NCI-H345 treated with DMSO at 0.1 percent for 48 hours (cell line): ENCODE measurements around the gene BRD3OS.

Experiments
- DNase-seq: peaks from one replicate; lab custom pipeline; 2025; ENCODE audit not compliant: unreplicated experiment; lab: John Stamatoyannopoulos, UW

BRD3OS gene

GRCh38 chr9:134004131-134004873 lies 21.0 kb upstream of the BRD3OS start:
- no peak for DNase-seq

DNA sequence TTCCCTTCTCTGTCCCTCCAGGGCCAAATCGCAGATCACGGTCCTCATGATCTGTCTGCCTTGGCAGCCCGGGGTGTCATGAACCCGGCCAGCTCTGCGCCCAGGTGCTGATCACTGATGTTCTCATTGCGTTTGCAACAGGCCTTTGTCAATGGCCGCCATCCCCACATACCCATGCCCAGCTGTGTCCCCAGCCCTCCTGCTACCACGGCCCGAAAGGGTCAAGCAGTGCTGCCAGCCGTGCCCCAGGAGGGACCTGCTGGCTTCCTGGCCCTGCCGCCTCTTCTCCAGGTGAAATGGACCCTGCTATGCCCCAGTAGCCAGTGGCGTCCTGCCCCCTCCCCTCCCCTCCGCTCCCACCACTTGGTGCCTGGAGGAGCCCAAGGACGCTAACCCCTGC lies 20.4 kb upstream of the BRD3OS start:
- DNase-seq, result no peak

- no peak for DNase-seq
Measured at GRCh38 chr9:134005381-134005780, 19.9 kb upstream of the BRD3OS start.

GRCh38 chr9:134007150-134007549 lies 18.1 kb upstream of the BRD3OS start:
- DNase-seq, result no peak

DNA sequence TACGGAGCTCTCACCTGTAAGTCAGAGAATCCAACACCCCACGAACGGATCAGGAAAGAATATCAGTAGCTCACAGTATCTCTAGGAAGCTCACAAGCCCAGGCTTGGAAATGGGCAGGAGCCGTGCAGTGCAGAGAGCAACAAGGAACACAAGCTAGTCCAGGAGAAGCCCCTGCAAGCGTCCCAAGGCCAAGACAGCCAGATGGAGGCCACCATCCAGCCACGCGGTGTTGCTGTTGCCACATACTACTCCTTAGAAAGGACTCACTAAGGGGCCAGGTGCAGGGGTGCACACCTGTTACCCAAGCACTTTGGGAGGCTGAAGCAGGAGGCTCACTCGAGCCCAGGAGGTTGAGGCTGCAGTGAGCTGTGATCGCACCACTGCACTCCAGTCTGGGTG lies 17.7 kb upstream of the BRD3OS start:
- DNase-seq, result no peak

GRCh38 chr9:134010310-134011173 lies 14.7 kb upstream of the BRD3OS start:
- DNase-seq, result no peak

DNA sequence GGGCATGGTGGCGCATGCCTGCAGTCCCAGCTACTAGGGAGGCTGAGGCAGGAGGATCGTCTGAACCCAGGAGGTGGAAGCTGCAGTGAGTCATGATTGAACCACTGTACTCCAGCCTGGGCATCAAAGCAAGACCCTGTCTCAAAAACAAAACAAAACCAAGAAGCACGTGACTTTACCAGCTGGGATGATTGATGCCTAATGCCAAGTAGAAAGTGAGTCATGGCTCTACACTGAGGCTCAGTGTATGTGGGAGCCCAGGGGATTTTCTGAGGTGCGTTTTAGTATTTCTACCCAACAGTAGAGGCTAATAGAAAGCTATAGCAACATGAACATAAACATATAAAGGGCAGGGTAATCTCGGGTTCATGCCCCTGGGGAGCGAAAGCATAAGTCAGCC lies 13.9 kb upstream of the BRD3OS start:
- DNase-seq, result no peak

DNA sequence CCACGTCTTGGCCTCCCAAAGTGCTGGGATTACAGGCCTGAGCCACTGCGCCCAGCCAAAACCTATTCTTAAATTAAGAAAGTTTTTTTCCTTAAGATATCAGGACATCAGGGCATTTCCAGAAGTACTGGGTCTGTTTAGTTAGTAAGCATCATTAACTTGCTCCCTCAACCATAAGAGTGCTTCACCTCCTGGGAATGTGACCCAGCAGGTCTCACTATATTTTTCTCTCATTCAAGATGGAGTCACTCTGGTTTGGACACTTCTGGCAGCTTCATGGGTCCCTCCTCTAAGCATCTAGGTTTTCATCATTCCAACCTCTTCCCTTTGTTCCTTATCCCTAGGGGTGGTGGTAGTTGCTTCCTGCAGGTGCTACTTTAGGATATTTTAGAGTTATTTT lies 10.3 kb upstream of the BRD3OS start:
- DNase-seq, result no peak

GRCh38 chr9:134024214-134024792 lies 978 bp upstream of the BRD3OS start:
- no peak for DNase-seq

DNA sequence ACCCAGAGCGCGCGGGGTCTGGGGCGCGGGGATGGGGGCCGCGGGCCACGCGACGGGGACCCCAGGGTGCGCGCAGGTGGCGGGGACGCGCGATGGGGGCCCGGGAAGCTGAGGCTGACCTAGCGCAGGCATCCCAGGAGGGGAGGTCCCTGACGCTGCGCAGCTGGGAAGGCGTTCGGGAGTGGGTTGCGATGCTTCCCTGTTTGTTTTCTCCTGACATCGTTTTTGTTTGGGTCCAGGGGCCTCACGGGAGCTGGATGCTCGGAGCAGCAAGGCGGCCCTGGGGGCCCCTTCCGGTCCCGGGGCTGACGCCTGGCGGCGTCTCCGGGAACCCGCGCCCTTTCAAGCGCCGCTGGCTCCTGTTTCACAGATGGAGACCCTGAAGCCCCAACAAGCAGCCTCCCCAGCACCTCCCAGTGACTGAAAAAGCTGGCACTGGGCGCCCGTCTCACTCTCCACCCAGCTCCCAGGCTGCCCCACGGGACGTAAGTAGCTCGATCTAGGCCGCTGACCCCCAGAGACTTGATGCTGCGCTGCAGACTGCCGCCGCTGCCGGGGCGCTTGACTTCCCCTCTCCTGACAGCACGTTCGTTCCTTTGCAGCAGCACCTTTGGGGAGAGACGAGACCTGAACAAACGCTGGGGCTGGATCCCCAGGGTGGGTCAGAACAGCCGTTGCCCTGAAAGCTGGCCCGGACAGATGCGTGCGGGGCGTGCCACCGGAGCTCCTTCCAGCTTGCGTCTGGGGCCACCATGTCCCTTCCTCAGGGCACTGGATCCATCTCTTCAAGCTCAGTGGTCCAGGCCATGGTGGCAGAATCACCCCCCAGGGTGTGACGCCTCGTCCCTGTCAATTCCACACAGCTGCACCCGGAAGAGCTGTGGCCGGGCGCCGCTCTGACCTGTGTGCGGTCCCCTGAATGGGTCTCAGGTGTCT lies 593 bp downstream of the BRD3OS start:
- peak; percentile 29 for DNase-seq

DNA sequence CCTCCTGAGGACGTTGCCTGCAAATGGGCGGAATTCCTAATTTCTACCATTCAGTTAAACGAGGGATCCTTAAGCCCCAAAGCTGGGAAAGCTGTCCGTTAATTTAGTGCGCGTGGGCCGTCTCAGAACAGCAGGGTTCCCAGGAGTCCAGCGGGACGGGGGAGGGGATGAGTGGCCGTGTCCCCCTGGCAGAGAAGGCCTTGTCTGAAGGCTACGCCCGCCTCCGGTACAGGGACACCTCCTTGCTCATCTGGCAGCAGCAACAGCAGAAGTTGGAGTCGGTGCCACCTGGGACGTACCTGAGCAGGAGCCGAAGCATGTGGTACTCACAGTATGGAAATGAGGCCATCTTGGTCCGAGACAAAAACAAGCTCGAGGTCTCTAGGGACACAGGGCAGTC lies 1.3 kb downstream of the BRD3OS start:
- DNase-seq, result no peak

- DNase-seq, result no peak
Measured at GRCh38 chr9:134026981-134027380, 1.7 kb downstream of the BRD3OS start.

DNA sequence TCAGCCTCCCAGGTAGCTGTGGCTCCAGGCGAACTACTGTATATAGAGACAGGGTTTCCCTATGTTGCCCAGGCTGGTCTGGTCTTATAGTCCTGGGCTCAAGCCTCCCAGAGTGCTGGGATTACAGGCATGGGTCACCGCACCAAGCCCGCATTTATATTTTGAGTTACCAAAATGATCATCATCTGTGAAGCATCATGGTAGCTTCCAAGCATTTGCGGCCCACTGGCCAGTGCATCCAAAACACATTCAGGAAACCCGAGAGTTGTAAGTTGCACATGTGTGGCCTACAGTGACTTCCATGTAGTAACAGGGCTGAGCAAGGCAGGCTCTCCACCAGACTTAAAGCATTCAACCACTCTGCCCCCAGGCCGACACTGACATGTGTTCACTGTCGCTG lies 2.3 kb downstream of the BRD3OS start:
- no peak for DNase-seq

- DNase-seq, result no peak
Measured at GRCh38 chr9:134028076-134028475, 2.8 kb downstream of the BRD3OS start.

- DNase-seq, result no peak
Measured at GRCh38 chr9:134028575-134029247, 3.4 kb downstream of the BRD3OS start.

DNA sequence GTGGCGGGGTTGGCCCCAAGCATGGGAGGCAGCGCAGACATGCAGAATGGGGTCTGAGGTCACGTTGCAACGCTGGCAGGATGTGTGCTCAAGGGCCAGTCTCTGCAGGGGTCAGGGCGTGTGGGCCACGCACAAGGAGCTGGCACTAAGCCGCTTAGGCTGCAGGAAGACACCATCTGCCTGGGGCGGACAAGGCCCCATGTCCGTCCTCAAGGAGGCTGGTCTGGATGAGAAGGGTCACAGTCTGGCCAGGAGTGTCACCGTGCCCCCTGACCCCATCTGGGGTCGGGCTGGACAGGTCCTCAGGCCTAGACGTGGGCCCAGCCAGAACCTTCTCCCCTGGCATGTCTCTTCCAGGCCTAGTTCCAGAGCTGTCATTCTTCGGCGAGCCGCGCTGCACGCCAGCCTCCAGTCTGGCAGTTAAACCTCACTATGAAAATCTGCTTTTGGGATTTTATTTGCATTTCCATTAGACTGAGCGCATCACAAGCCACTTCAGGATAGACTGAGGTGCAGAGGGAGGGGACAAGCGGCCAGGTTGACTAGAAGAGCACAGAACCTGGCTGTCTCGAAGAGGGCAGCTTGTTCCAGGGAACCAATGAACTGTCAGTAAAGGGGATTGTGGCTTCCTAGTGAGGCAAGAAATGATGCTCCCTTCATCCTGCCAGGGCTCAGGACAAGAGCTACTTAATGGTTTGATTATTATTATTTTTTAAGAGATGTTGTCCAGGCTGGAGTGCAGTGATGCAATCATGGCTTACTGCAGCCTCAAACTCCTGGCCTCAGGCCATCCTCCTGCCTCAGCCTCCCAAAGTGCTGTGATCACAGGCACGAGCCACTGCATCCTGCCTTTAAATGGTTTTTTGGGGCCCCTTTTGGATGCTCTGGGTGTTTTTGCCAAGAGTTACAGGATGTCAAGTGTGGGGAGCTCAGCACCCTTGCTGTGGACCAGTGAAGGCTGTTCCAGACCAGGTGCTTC lies 4.3 kb downstream of the BRD3OS start:
- no peak for DNase-seq

DNA sequence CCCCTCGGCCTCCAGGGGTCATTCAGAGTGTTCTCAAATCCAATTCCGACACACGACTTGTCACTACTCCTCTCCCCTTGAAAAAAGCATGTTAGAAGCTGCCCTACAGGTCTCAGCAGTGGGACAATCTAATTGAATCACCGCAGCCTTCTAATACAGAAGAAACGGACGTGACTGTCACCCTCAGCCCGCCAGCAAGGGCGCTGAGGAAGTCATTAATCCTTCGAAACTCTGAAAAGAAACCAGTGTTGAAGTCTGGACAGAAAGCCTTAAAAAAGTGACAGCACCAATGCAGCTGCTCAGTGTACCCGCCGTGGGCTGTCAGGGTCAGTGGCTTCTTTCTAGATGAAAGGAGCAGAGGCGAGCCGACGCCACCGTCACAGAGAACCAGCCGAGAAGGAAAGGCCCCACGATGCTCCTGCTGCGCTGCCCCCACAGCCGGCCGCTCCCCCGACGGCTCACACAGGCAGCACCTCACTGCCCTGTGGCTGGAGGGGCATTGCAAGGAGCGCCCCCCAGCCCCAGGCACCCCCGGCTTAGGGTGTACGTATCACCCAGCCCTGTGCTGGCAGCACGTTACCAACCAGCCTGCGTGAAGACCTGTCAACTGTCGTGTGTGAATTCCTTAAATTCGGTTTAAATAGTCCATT lies 5.7 kb downstream of the BRD3OS start:
- no peak for DNase-seq

- DNase-seq, result no peak
Measured at GRCh38 chr9:134031783-134032182, 6.5 kb downstream of the BRD3OS start.
